ENCODE results near the gene CCDC183. TPM values are rescaled to one million over a fixed set of nuclear protein-coding genes. Genes with fewer than 3 reads are reported as not detected.

Gene CCDC183
- polyA plus RNA-seq, 1 donor (not counting 4 experiments of a cell fraction or from before 2014, with no cell fraction given): 0.03 TPM

DNA sequence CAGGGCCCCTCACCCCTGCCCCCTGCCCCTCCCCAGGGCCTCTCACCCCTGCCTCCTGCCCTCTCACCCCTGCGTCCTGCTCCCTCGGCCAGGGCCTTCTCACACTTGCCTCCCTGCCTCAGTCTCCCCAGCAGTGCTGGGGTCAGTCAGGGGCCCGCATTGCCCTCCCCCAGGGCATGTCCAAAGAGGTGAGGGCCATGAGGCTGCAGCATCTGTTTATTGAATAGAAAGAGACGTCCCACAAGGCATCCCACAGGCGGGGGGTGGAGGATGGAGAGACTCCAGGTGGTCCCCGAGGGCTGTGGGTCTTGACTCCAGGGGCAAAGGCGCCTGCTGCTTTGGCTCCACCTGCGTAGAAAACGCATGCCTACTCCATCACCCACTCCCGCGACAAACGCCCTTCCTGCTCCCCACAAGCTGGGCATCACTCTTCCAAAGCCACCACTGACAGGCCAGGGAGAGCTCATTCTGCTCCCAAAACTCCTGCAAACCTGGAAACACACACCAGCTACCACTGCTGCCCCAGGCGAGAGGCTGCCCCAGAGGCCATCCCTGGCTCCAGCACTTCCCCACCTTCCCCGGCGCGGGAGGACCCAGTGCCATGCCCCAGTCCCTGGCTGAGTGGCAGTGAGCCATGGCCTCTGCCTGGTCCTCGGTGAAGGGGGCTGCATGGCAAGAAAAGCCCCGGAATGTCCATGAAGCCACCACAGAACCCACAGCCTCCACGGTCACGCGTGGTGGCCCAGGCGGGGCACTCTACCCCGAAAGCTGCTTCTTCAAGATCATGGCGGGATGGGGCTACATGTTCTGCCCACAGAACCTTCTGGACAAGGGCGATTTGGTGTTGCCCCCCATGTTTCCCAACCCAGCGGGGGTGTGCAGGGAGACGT is 36.5 kb upstream of the CCDC183 start:
- no peaks in the 10 kb centered on the region for H3K79me2 ChIP-seq (ENCODE audit: control insufficient read depth, insufficient read depth, low read length)

DNA sequence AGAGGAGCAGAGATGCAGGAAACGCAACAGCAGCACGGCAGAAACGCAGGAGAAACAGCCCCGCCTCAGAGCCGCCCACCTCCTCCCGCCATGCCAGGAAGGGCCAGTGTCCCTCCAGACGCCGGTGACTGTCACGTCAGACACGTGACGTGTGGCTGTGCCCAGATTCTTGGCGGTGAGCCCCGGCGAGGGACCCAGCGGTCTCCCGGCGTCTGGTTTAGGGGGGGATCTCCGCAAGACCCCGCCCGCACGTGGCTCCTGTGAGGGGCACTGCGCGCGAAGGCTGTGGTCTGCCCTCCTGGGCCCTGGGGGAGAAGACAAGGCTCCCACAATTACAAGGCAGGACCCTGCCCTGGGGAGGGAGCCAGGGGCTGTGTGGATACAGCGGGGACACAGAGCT is 35.7 kb upstream of the CCDC183 start:
- H4K20me1 ChIP-seq (ENCODE audit: control insufficient read depth, extremely low read depth, insufficient read depth, low read length): no peaks in the 10 kb centered on the region
- TF ChIP-seq, protein P1, sequence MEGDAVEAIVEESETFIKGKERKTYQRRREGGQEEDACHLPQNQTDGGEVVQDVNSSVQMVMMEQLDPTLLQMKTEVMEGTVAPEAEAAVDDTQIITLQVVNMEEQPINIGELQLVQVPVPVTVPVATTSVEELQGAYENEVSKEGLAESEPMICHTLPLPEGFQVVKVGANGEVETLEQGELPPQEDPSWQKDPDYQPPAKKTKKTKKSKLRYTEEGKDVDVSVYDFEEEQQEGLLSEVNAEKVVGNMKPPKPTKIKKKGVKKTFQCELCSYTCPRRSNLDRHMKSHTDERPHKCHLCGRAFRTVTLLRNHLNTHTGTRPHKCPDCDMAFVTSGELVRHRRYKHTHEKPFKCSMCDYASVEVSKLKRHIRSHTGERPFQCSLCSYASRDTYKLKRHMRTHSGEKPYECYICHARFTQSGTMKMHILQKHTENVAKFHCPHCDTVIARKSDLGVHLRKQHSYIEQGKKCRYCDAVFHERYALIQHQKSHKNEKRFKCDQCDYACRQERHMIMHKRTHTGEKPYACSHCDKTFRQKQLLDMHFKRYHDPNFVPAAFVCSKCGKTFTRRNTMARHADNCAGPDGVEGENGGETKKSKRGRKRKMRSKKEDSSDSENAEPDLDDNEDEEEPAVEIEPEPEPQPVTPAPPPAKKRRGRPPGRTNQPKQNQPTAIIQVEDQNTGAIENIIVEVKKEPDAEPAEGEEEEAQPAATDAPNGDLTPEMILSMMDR (optimal IDR thresholded peaks at IDR 0.05 in 1 of 3, IDR thresholded peaks at IDR 0.05 in 1 of 3, conservative IDR thresholded peaks at IDR 0.05 in 1 of 3; ENCODE audit: extremely low read depth in 1 of 3, insufficient read depth in 2 of 3, low read length in 3 of 3): no peak
- TF ChIP-seq EZH2 (IDR thresholded peaks at IDR 0.05; ENCODE audit: low read length): no peak
- H2AFZ ChIP-seq (ENCODE audit: control insufficient read depth, low read length): no peak overlapping the region
- no peak overlapping the region for H3K4me2 ChIP-seq (ENCODE audit: control insufficient read depth, extremely low read depth, insufficient read depth, low read depth, low read length)
- H3K9me1 ChIP-seq (ENCODE audit: control insufficient read depth, extremely low read depth, insufficient read depth, low read length): no peaks in the 10 kb centered on the region
- peaks cover 5% of the 10 kb centered on the region for H3K9me3 ChIP-seq (ENCODE audit: control insufficient read depth, low read depth, low read length)
- no peak for FAIRE-seq
- peaks cover 22% of the 10 kb centered on the region for H3K27me3 ChIP-seq (ENCODE audit: control insufficient read depth, extremely low read depth, insufficient read depth, low read length)
- H3K4me3 ChIP-seq (ENCODE audit: control insufficient read depth in 2 of 3, extremely low read depth in 1 of 3, insufficient read depth in 2 of 3, low read depth in 1 of 3, low read length in 3 of 3): no peak overlapping the region
- no peak overlapping the region for H3K9ac ChIP-seq (ENCODE audit: control insufficient read depth, extremely low read depth, insufficient read depth, low read length)
- no peaks in the 10 kb centered on the region for H3K79me2 ChIP-seq (ENCODE audit: control insufficient read depth, insufficient read depth, low read length)
- no peaks in the 10 kb centered on the region for H3K4me1 ChIP-seq (ENCODE audit: control insufficient read depth, extremely low read depth, insufficient read depth, low read length)
- no peaks in the 10 kb centered on the region for H3K36me3 ChIP-seq (ENCODE audit: control insufficient read depth in 2 of 2, extremely low read depth in 1 of 2, insufficient read depth in 2 of 2, low read length in 2 of 2)
- dilution Hi-C loops (cut with MboI; ENCODE audit: extremely low pct_ligation_motif_present, low sequenced_read_pairs): no loop called here
- no peak for DNase-seq (ENCODE audit: low read depth, low spot score)
- H3K27ac ChIP-seq (ENCODE audit: control insufficient read depth, insufficient read depth, low read length): no peak overlapping the region

More for the DNA sequence above, 36.5 kb upstream of the CCDC183 start:
- FAIRE-seq (no peak), DNase-seq (ENCODE audit: low read depth, low spot score) (no peak)
- H3K9me3 ChIP-seq (ENCODE audit: control insufficient read depth, low read depth, low read length): peaks cover 5% of the 10 kb centered on the region
- TF ChIP-seq, protein P1 (optimal IDR thresholded peaks at IDR 0.05 in 1 of 3, IDR thresholded peaks at IDR 0.05 in 1 of 3, conservative IDR thresholded peaks at IDR 0.05 in 1 of 3; ENCODE audit: extremely low read depth in 1 of 3, insufficient read depth in 2 of 3, low read length in 3 of 3): no peak
- TF ChIP-seq EZH2 (IDR thresholded peaks at IDR 0.05; ENCODE audit: low read length): no peak
- H3K9ac ChIP-seq (ENCODE audit: control insufficient read depth, extremely low read depth, insufficient read depth, low read length): no peak overlapping the region
- H2AFZ ChIP-seq (ENCODE audit: control insufficient read depth, low read length): no peak overlapping the region
- peaks cover 22% of the 10 kb centered on the region for H3K27me3 ChIP-seq (ENCODE audit: control insufficient read depth, extremely low read depth, insufficient read depth, low read length)
- H4K20me1 ChIP-seq (ENCODE audit: control insufficient read depth, extremely low read depth, insufficient read depth, low read length): no peaks in the 10 kb centered on the region
- dilution Hi-C loops (cut with MboI; ENCODE audit: extremely low pct_ligation_motif_present, low sequenced_read_pairs): no loop called here
- no peak overlapping the region for H3K27ac ChIP-seq (ENCODE audit: control insufficient read depth, insufficient read depth, low read length)
- H3K4me3 ChIP-seq (ENCODE audit: control insufficient read depth in 2 of 3, extremely low read depth in 1 of 3, insufficient read depth in 2 of 3, low read depth in 1 of 3, low read length in 3 of 3): no peak overlapping the region
- no peaks in the 10 kb centered on the region for H3K4me1 ChIP-seq (ENCODE audit: control insufficient read depth, extremely low read depth, insufficient read depth, low read length)
- H3K4me2 ChIP-seq (ENCODE audit: control insufficient read depth, extremely low read depth, insufficient read depth, low read depth, low read length): no peak overlapping the region
- no peaks in the 10 kb centered on the region for H3K36me3 ChIP-seq (ENCODE audit: control insufficient read depth in 2 of 2, extremely low read depth in 1 of 2, insufficient read depth in 2 of 2, low read length in 2 of 2)
- H3K9me1 ChIP-seq (ENCODE audit: control insufficient read depth, extremely low read depth, insufficient read depth, low read length): no peaks in the 10 kb centered on the region
